Measurements from ENCODE around the gene TLN1.

The TLN1 gene

GRCh38 chr9:35755071-35755470, 23.1 kb upstream of the TLN1 start:
- TF ChIP-seq CTCF (IDR thresholded peaks at IDR 0.05; ENCODE audit: borderline replicate concordance, insufficient read depth, low read depth, low read length): no peak
- H3K4me3 ChIP-seq (ENCODE audit: low read depth, low read length): no peak overlapping the region

- H3K4me3 ChIP-seq (ENCODE audit: low read depth, low read length): no peak within 1 kb of the TSS
- no peak for TF ChIP-seq CTCF (IDR thresholded peaks at IDR 0.05; ENCODE audit: borderline replicate concordance, insufficient read depth, low read depth, low read length)
These were observed 22.3 kb upstream of the TLN1 start, which contains the start of gene MSMP for GRCh38 chr9:35754264-35754663. MSMP (minus strand) TSS chr9:35754276; CDS start chr9:35754129, 147 bp downstream.

DNA sequence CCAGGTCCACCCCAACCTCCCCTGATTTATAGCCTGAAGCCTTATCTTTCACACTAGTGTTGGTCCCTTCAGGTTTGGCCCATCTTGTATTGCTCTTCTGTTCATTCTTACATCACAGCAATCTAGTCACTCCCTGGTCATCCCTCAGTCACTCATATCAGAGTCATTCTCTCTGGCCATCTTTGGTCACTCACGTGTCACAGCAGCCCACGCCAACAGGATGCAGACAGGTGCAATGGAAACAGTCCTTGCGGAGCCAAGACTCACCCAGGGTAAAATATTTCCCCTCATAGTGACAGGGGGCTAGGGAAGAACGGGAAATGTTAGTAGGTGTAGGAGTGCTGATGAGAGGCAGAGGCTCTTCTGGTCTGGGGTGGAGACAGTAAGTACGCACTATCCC, 21.5 kb upstream of the TLN1 start:
- no peak for TF ChIP-seq CTCF (IDR thresholded peaks at IDR 0.05; ENCODE audit: borderline replicate concordance, insufficient read depth, low read depth, low read length)
- H3K4me3 ChIP-seq (ENCODE audit: low read depth, low read length): no peak overlapping the region

DNA sequence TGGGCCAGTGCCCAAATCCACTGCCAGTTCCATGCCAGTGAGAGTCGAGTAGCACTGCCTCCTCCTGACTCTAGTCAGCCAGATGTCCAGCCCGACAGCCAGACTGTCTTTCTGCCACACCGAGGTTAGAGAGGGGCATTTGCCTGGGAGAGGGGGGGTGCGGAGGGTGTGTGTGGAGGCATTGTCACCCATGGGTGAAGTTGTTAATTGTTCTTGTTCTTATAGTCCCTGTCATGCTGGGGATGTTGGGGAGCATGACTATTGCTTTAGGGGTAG, 18.2 kb upstream of the TLN1 start:
- TF ChIP-seq CTCF (IDR thresholded peaks at IDR 0.05; ENCODE audit: borderline replicate concordance, insufficient read depth, low read depth, low read length): no peak
- H3K4me3 ChIP-seq (ENCODE audit: low read depth, low read length): no peak overlapping the region

GRCh38 chr9:35749515-35750255, 17.7 kb upstream of the TLN1 start:
- no peak for TF ChIP-seq CTCF (IDR thresholded peaks at IDR 0.05; ENCODE audit: borderline replicate concordance, insufficient read depth, low read depth, low read length)
- H3K4me3 ChIP-seq (ENCODE audit: low read depth, low read length): peak overlapping the region; percentile 90

DNA sequence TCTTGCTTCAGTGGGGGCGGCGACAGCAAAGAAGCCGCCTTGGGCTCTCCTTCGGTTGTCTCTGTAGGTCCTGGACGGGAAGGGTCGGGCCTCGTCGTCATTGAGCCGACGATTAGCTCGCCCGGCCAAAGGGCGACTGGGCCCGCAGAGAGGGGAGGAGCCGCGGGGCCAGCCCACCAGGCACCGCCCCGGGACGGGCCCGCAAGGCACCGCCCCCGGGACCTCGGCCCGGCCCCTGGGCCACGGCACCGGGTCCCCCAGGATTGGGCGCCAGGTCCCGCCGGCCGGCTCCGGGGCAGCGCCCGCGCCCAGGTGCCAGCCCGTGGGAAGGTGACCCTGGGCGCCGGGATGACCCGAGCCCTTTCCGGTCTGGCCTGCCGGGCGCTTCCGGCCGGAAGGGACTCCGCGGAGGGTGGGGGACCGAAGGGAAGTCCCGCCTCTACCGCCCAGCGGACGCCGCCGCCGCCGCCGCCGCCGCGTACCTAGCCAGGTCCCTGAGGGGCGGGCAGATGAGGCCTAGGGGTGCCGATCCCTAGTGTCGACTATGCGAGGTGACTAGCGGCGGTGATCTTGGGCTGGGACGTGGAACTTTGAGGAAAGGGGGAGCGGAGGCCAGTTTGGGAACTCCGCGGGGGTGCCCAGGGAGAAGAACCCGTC, 17.0 kb upstream of the TLN1 start, which contains the start of the genes GBA2 and RGP1:
Gene GBA2, minus strand, starts transcription at position 371 of the 657 bp plus-strand sequence. CDS start 524 bp downstream, outside the sequence.
Gene RGP1, plus strand, starts transcription at position 430 of the 657 bp plus-strand sequence. CDS start 469 bp downstream, outside the sequence.
- H3K4me3 ChIP-seq (ENCODE audit: low read depth, low read length): peak within 1 kb of the TSS; percentile 90
- no peak for TF ChIP-seq CTCF (IDR thresholded peaks at IDR 0.05; ENCODE audit: borderline replicate concordance, insufficient read depth, low read depth, low read length)

Measured in GM12875 (cell line).